GM12891 (cell line): Measurements from ENCODE around the gene RBP3.

ENCODE experiments used
- POLR2A ChIP-seq: IDR thresholded peaks from 2 replicates; pipeline ENCODE4 v1.6.1; 2011; ENCODE audit warnings: low read depth, low read length, control low read depth
- POLR2AphosphoS5 ChIP-seq: IDR thresholded peaks from 2 replicates; pipeline ENCODE4 v1.6.1; 2011; ENCODE audit warnings: low read depth, low read length, control low read depth
- SPI1 ChIP-seq: IDR thresholded peaks from 2 replicates; pipeline ENCODE4 v1.6.1; 2011; ENCODE audit warnings: low read depth, low read length, control low read depth

- TF ChIP-seq POLR2A (no peak), SPI1 (no peak), POLR2AphosphoS5 (no peak)
Observed at GRCh38 chr10:47346581-47347302, 1.4 kb upstream of the RBP3 start.
